Astrocyte (in vitro differentiated cells and primary cell): ENCODE data around the gene SH3BP2. TPM values are rescaled to one million over a fixed set of nuclear protein-coding genes. Genes with fewer than 3 reads are reported as not detected.

ENCODE experiments used
- DNase-seq: peaks from one replicate; pipeline ENCODE4 v3.0.0-alpha.2; 2010; ENCODE audit warnings: low read depth
- FAIRE-seq: peaks from 2 replicates; lab custom pipeline; 2011; peaks lifted over from hg19 to GRCh38; lab: Jason Lieb, UNC
- H2AFZ ChIP-seq: 2 replicates; pipeline ENCODE4 v1.6.0; 2012; ENCODE audit warnings: low read depth, low read length, inconsistent platforms
- H3K27ac ChIP-seq: 2 replicates; pipeline ENCODE4 v1.5.1; 2011; ENCODE audit warnings: low read depth, low read length, inconsistent platforms
- H3K27me3 ChIP-seq: 2 replicates; pipeline ENCODE4 v1.6.0; 2011; ENCODE audit warnings: low read length, inconsistent platforms; ENCODE audit not compliant: insufficient read depth
- H3K36me3 ChIP-seq: 2 replicates; pipeline ENCODE4 v1.5.1; 2011; ENCODE audit warnings: low read length, inconsistent platforms; ENCODE audit not compliant: insufficient read depth
- H3K4me1 ChIP-seq: 2 replicates; pipeline ENCODE4 v1.5.1; 2011; ENCODE audit warnings: low read length, inconsistent platforms; ENCODE audit not compliant: insufficient read depth
- H3K4me2 ChIP-seq: 2 replicates; pipeline ENCODE4 v1.6.0; 2012; ENCODE audit warnings: low read length, inconsistent platforms
- H3K4me3 ChIP-seq: 2 replicates; pipeline ENCODE4 v1.5.1; 2011; ENCODE audit warnings: low read depth, mild to moderate bottlenecking, low read length, inconsistent platforms; ENCODE audit not compliant: insufficient read depth
- H3K79me2 ChIP-seq: 2 replicates; pipeline ENCODE4 v1.6.0; 2012; ENCODE audit warnings: mild to moderate bottlenecking, low read length, inconsistent platforms; ENCODE audit not compliant: insufficient read depth
- H3K9ac ChIP-seq: 2 replicates; pipeline ENCODE4 v1.6.0; 2012; ENCODE audit warnings: mild to moderate bottlenecking, low read length, inconsistent platforms
- H3K9me3 ChIP-seq: 2 replicates; pipeline ENCODE4 v1.5.1; 2012; ENCODE audit warnings: low read depth, mild to moderate bottlenecking, low read length, inconsistent platforms; ENCODE audit not compliant: insufficient read depth
- H4K20me1 ChIP-seq: 2 replicates; pipeline ENCODE4 v1.6.0; 2012; ENCODE audit warnings: low read length, inconsistent platforms; ENCODE audit not compliant: insufficient read depth
- H3K27ac Mint-ChIP-seq: one replicate; pipeline ENCODE4 v1.8.0; 2021; ENCODE audit warnings: mild to moderate bottlenecking, mixed read lengths; ENCODE audit not compliant: unreplicated experiment
- H3K27me3 Mint-ChIP-seq: one replicate; pipeline ENCODE4 v1.8.0; 2021; ENCODE audit warnings: low read depth, mixed read lengths; ENCODE audit not compliant: unreplicated experiment
- H3K36me3 Mint-ChIP-seq: one replicate; pipeline ENCODE4 v1.8.0; 2021; ENCODE audit warnings: low read depth, mixed read lengths; ENCODE audit not compliant: unreplicated experiment
- H3K4me1 Mint-ChIP-seq: one replicate; pipeline ENCODE4 v1.8.0; 2021; ENCODE audit warnings: low read depth, mixed read lengths; ENCODE audit not compliant: unreplicated experiment
- H3K4me3 Mint-ChIP-seq: one replicate; pipeline ENCODE4 v1.8.0; 2021; ENCODE audit warnings: mild to moderate bottlenecking, moderate library complexity, mixed read lengths; ENCODE audit not compliant: unreplicated experiment
- H3K9me3 Mint-ChIP-seq: one replicate; pipeline ENCODE4 v1.8.0; 2021; ENCODE audit warnings: mild to moderate bottlenecking, mixed read lengths; ENCODE audit not compliant: unreplicated experiment
- EZH2 ChIP-seq: IDR thresholded peaks from 2 replicates; pipeline ENCODE4 v1.6.1; 2012; ENCODE audit warnings: mild to moderate bottlenecking, low read length, inconsistent platforms; ENCODE audit not compliant: insufficient read depth
- total RNA-seq: library from RNA; stranded (reverse); gene quantifications from 2 replicates; pipeline ENCODE4 v1.2.1, GENCODE V29; 2021
- TF ChIP-seq, protein P1 (sequence below): IDR thresholded peaks from 2 replicates; pipeline ENCODE4 v1.5.1; 2011; ENCODE audit warnings: low read depth, mild to moderate bottlenecking, inconsistent platforms, low read length, moderate library complexity; ENCODE audit not compliant: insufficient read depth

SH3BP2 gene
- total RNA-seq, 1 donor from 2014 or later = 33.7 TPM

DNA sequence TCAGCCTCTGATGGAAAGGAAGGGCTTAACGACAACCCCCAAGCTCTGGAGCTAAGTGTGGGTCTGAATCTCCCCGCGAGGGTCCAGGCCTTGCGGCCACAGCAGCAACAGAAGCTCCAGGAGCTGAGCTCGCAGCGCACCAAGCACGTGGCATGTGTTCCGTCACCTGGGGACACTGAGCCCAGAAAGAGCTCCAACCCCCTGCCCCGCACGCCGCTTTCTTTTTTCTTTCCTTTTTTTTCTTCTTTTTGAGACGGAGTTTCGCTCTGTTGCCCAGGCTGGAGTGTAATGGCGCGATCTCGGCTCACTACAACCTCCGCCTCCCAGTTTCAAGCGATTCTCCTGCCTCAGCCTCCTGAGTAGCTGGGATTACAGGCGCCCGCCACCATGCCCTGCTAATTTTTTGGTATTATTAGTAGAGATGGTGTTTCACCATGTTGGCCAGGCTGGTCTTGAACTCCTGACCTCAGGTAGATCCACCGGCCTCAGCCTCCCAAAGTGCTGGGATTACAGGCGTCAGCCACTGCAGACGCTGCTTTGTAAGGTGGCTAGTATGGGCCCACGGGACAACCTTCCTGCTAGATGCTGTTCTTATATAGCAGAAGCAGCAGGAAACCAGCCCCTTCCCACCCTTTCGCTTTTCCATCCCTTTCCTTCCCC, 36.1 kb upstream of the SH3BP2 start:
- Mint-ChIP-seq H3K36me3 (peaks cover 7% of the 10 kb centered on the region), H3K4me3 (peak overlapping the region; percentile 82), H3K4me1 (peaks cover 2% of the 10 kb centered on the region), H3K9me3 (no peaks in the 10 kb centered on the region), H3K27me3 (no peaks in the 10 kb centered on the region), H3K27ac (no peak overlapping the region)
- DNase-seq = no peak
- peak overlapping the region; percentile 92 for H3K4me2 ChIP-seq
- peaks cover 27% of the 10 kb centered on the region for H4K20me1 ChIP-seq
- peaks cover 9% of the 10 kb centered on the region for H3K4me1 ChIP-seq
- no peaks in the 10 kb centered on the region for H3K27me3 ChIP-seq
- no peaks in the 10 kb centered on the region for H3K9me3 ChIP-seq
- H2AFZ ChIP-seq = peak overlapping the region; percentile 84
- TF ChIP-seq, protein P1, sequence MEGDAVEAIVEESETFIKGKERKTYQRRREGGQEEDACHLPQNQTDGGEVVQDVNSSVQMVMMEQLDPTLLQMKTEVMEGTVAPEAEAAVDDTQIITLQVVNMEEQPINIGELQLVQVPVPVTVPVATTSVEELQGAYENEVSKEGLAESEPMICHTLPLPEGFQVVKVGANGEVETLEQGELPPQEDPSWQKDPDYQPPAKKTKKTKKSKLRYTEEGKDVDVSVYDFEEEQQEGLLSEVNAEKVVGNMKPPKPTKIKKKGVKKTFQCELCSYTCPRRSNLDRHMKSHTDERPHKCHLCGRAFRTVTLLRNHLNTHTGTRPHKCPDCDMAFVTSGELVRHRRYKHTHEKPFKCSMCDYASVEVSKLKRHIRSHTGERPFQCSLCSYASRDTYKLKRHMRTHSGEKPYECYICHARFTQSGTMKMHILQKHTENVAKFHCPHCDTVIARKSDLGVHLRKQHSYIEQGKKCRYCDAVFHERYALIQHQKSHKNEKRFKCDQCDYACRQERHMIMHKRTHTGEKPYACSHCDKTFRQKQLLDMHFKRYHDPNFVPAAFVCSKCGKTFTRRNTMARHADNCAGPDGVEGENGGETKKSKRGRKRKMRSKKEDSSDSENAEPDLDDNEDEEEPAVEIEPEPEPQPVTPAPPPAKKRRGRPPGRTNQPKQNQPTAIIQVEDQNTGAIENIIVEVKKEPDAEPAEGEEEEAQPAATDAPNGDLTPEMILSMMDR = no peak
- TF ChIP-seq EZH2 = no peak
- H3K36me3 ChIP-seq = no peaks in the 10 kb centered on the region
- FAIRE-seq = no peak
- peaks cover 34% of the 10 kb centered on the region for H3K79me2 ChIP-seq
- peak overlapping the region; percentile 33 for H3K4me3 ChIP-seq
- H3K27ac ChIP-seq = no peak overlapping the region
- peak overlapping the region; percentile 43 for H3K9ac ChIP-seq

DNA sequence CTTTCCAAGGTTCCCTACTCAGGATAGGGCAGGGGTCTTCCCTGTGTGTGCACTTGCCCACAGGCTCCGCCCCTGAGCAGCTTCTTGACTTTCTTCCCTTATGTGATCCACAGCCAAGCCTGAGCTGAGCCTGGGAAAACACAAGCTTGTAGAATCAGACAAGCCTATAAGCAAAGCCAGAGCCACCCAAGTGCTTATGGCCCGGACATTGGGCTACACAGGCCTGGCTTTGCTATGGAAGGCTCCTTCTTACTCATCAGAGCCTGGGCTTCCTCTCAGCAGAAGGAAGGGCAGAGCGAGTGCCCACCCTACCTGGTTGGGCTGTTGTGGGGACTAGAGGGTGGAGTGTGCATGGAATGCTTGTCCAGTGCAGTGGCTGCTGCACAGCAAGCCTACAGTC, 35.5 kb upstream of the SH3BP2 start:
- Histone ChIP-seq H3K9ac (no peak overlapping the region), H3K9me3 (no peaks in the 10 kb centered on the region), H2AFZ (no peak overlapping the region), H4K20me1 (peaks cover 21% of the 10 kb centered on the region), H3K4me3 (no peak overlapping the region), H3K79me2 (peaks cover 29% of the 10 kb centered on the region), H3K4me1 (peaks cover 9% of the 10 kb centered on the region), H3K27me3 (no peaks in the 10 kb centered on the region), H3K36me3 (no peaks in the 10 kb centered on the region), H3K27ac (no peak overlapping the region), H3K4me2 (no peak overlapping the region)
- FAIRE-seq (no peak), DNase-seq (no peak)
- peaks cover 3% of the 10 kb centered on the region for H3K27me3 Mint-ChIP-seq
- H3K4me3 Mint-ChIP-seq = peak overlapping the region; percentile 82
- H3K9me3 Mint-ChIP-seq = no peaks in the 10 kb centered on the region
- TF ChIP-seq EZH2 = no peak
- TF ChIP-seq, protein P1 = no peak
- H3K36me3 Mint-ChIP-seq = peaks cover 4% of the 10 kb centered on the region
- H3K27ac Mint-ChIP-seq = no peak overlapping the region
- peaks cover 2% of the 10 kb centered on the region for H3K4me1 Mint-ChIP-seq
